Measurements from ENCODE around the gene DOCK3.
A peak's percentile ranks its signal among the peaks of the same experiment; 100 is the strongest.

The DOCK3 gene

GRCh38 chr3:51396401-51396800 lies 721.7 kb downstream of the DOCK3 start:
- H3K27ac ChIP-seq: no peak overlapping the region
- no peaks in the 10 kb centered on the region for H3K9me3 ChIP-seq (ENCODE audit: low read depth, low read length)
- H3K36me3 ChIP-seq (ENCODE audit: insufficient read depth, low read length): peaks cover 36% of the 10 kb centered on the region
- H3K4me3 ChIP-seq: no peak overlapping the region
- DNase-seq (ENCODE audit: low read depth, low spot score): no peak
- H3K9ac ChIP-seq (ENCODE audit: insufficient read length): no peak overlapping the region
- TF ChIP-seq POLR2AphosphoS5 (IDR thresholded peaks at IDR 0.05; ENCODE audit: borderline replicate concordance, low read depth, low read length): no peak
- no peak for TF ChIP-seq FOXP2 (optimal IDR thresholded peaks at IDR 0.05; ENCODE audit: control extremely low read depth, extremely low read length, insufficient read depth)
- TF ChIP-seq EZH2 (IDR thresholded peaks at IDR 0.05): no peak

GRCh38 chr3:51397392-51397791 lies 722.7 kb downstream of the DOCK3 start:
- H3K27ac ChIP-seq: no peak overlapping the region
- DNase-seq (ENCODE audit: low read depth, low spot score): no peak
- no peak overlapping the region for H3K9ac ChIP-seq (ENCODE audit: insufficient read length)

GRCh38 chr3:51398595-51399310 lies 724.0 kb downstream of the DOCK3 start:
- peak overlapping the region; percentile 19; the same call in 1 of the 2 replicates for H3K27ac ChIP-seq
- H3K9ac ChIP-seq (ENCODE audit: insufficient read length): no peak overlapping the region
- H3K4me3 ChIP-seq: no peak overlapping the region
- no peaks in the 10 kb centered on the region for H3K9me3 ChIP-seq (ENCODE audit: low read depth, low read length)
- H3K36me3 ChIP-seq (ENCODE audit: insufficient read depth, low read length): peaks cover 28% of the 10 kb centered on the region
- no peak for DNase-seq (ENCODE audit: low read depth, low spot score)
- no peak for TF ChIP-seq POLR2AphosphoS5 (IDR thresholded peaks at IDR 0.05; ENCODE audit: borderline replicate concordance, low read depth, low read length)
- TF ChIP-seq EZH2 (IDR thresholded peaks at IDR 0.05): no peak
- TF ChIP-seq FOXP2 (optimal IDR thresholded peaks at IDR 0.05; ENCODE audit: control extremely low read depth, extremely low read length, insufficient read depth): no peak

More at GRCh38 chr3:51397392-51397791, 722.7 kb downstream of the DOCK3 start:
- Histone ChIP-seq H3K4me3 (no peak overlapping the region), H3K9me3 (ENCODE audit: low read depth, low read length) (no peaks in the 10 kb centered on the region), H3K36me3 (ENCODE audit: insufficient read depth, low read length) (peaks cover 34% of the 10 kb centered on the region)
- TF ChIP-seq POLR2AphosphoS5 (IDR thresholded peaks at IDR 0.05; ENCODE audit: borderline replicate concordance, low read depth, low read length): 0 out of 2 replicates have a peak, but pooled peaks have one; percentile 11
- TF ChIP-seq FOXP2 (optimal IDR thresholded peaks at IDR 0.05; ENCODE audit: control extremely low read depth, extremely low read length, insufficient read depth): no peak
- no peak for TF ChIP-seq EZH2 (IDR thresholded peaks at IDR 0.05)

- TF ChIP-seq FOXP2 (optimal IDR thresholded peaks at IDR 0.05; ENCODE audit: control extremely low read depth, extremely low read length, insufficient read depth): no peak
- no peak for TF ChIP-seq EZH2 (IDR thresholded peaks at IDR 0.05)
- no peak for TF ChIP-seq POLR2AphosphoS5 (IDR thresholded peaks at IDR 0.05; ENCODE audit: borderline replicate concordance, low read depth, low read length)
- no peaks in the 10 kb centered on the region for H3K9me3 ChIP-seq (ENCODE audit: low read depth, low read length)
- H3K27ac ChIP-seq: no peak overlapping the region
- DNase-seq (ENCODE audit: low read depth, low spot score): no peak
- H3K9ac ChIP-seq (ENCODE audit: insufficient read length): no peak overlapping the region
- H3K4me3 ChIP-seq: no peak overlapping the region
- peaks cover 20% of the 10 kb centered on the region for H3K36me3 ChIP-seq (ENCODE audit: insufficient read depth, low read length)
Measured at GRCh38 chr3:51400166-51400565, 725.4 kb downstream of the DOCK3 start.

GRCh38 chr3:51401735-51402134 lies 727.0 kb downstream of the DOCK3 start:
- peaks cover 11% of the 10 kb centered on the region; the same call in 1 of the 2 replicates for H3K36me3 ChIP-seq (ENCODE audit: insufficient read depth, low read length)
- TF ChIP-seq EZH2 (IDR thresholded peaks at IDR 0.05): no peak
- no peak for TF ChIP-seq POLR2AphosphoS5 (IDR thresholded peaks at IDR 0.05; ENCODE audit: borderline replicate concordance, low read depth, low read length)
- TF ChIP-seq FOXP2 (optimal IDR thresholded peaks at IDR 0.05; ENCODE audit: control extremely low read depth, extremely low read length, insufficient read depth): no peak
- H3K27ac ChIP-seq: no peak overlapping the region
- DNase-seq (ENCODE audit: low read depth, low spot score): no peak
- H3K9me3 ChIP-seq (ENCODE audit: low read depth, low read length): no peaks in the 10 kb centered on the region
- no peak overlapping the region for H3K9ac ChIP-seq (ENCODE audit: insufficient read length)
- H3K4me3 ChIP-seq: no peak overlapping the region

GRCh38 chr3:51403675-51404074 lies 728.9 kb downstream of the DOCK3 start:
- H3K27ac ChIP-seq: no peak overlapping the region
- H3K4me3 ChIP-seq: no peak overlapping the region
- no peaks in the 10 kb centered on the region for H3K9me3 ChIP-seq (ENCODE audit: low read depth, low read length)
- no peak overlapping the region for H3K9ac ChIP-seq (ENCODE audit: insufficient read length)
- no peak for DNase-seq (ENCODE audit: low read depth, low spot score)
- peaks cover 7% of the 10 kb centered on the region; the same call in 1 of the 2 replicates for H3K36me3 ChIP-seq (ENCODE audit: insufficient read depth, low read length)
- TF ChIP-seq POLR2AphosphoS5 (IDR thresholded peaks at IDR 0.05; ENCODE audit: borderline replicate concordance, low read depth, low read length) (no peak), FOXP2 (optimal IDR thresholded peaks at IDR 0.05; ENCODE audit: control extremely low read depth, extremely low read length, insufficient read depth) (no peak), EZH2 (IDR thresholded peaks at IDR 0.05) (no peak)

- H3K9me3 ChIP-seq (ENCODE audit: low read depth, low read length): no peaks in the 10 kb centered on the region
- no peak for TF ChIP-seq EZH2 (IDR thresholded peaks at IDR 0.05)
- TF ChIP-seq FOXP2 (optimal IDR thresholded peaks at IDR 0.05; ENCODE audit: control extremely low read depth, extremely low read length, insufficient read depth): no peak
- TF ChIP-seq POLR2AphosphoS5 (IDR thresholded peaks at IDR 0.05; ENCODE audit: borderline replicate concordance, low read depth, low read length): no peak
- H3K9ac ChIP-seq (ENCODE audit: insufficient read length): no peak overlapping the region
- peaks cover 17% of the 10 kb centered on the region; the same call in 1 of the 2 replicates for H3K36me3 ChIP-seq (ENCODE audit: insufficient read depth, low read length)
- H3K27ac ChIP-seq: no peak overlapping the region
- DNase-seq (ENCODE audit: low read depth, low spot score): no peak
- H3K4me3 ChIP-seq: no peak overlapping the region
Measured at GRCh38 chr3:51408021-51408420, 733.3 kb downstream of the DOCK3 start.

GRCh38 chr3:51408813-51409212 lies 734.1 kb downstream of the DOCK3 start:
- TF ChIP-seq POLR2AphosphoS5 (IDR thresholded peaks at IDR 0.05; ENCODE audit: borderline replicate concordance, low read depth, low read length) (no peak), EZH2 (IDR thresholded peaks at IDR 0.05) (no peak), FOXP2 (optimal IDR thresholded peaks at IDR 0.05; ENCODE audit: control extremely low read depth, extremely low read length, insufficient read depth) (no peak)
- H3K9me3 ChIP-seq (ENCODE audit: low read depth, low read length): no peaks in the 10 kb centered on the region
- H3K9ac ChIP-seq (ENCODE audit: insufficient read length): no peak overlapping the region
- no peak for DNase-seq (ENCODE audit: low read depth, low spot score)
- no peak overlapping the region for H3K27ac ChIP-seq
- peaks cover 14% of the 10 kb centered on the region; the same call in 1 of the 2 replicates for H3K36me3 ChIP-seq (ENCODE audit: insufficient read depth, low read length)
- no peak overlapping the region for H3K4me3 ChIP-seq
